WI38 (cell line): ENCODE measurements around the gene TTLL11.

ENCODE experiments used
- H3K4me3 ChIP-seq: 2 replicates; pipeline ENCODE4 v1.5.1; 2011; ENCODE audit warnings: low read depth, mild to moderate bottlenecking, control low read depth, low read length
- TF ChIP-seq, protein P1 (sequence below): IDR thresholded peaks from 2 replicates; pipeline ENCODE4 v1.5.1; 2012; ENCODE audit warnings: low read depth, mild to moderate bottlenecking, control low read depth, low read length

TTLL11 gene

DNA sequence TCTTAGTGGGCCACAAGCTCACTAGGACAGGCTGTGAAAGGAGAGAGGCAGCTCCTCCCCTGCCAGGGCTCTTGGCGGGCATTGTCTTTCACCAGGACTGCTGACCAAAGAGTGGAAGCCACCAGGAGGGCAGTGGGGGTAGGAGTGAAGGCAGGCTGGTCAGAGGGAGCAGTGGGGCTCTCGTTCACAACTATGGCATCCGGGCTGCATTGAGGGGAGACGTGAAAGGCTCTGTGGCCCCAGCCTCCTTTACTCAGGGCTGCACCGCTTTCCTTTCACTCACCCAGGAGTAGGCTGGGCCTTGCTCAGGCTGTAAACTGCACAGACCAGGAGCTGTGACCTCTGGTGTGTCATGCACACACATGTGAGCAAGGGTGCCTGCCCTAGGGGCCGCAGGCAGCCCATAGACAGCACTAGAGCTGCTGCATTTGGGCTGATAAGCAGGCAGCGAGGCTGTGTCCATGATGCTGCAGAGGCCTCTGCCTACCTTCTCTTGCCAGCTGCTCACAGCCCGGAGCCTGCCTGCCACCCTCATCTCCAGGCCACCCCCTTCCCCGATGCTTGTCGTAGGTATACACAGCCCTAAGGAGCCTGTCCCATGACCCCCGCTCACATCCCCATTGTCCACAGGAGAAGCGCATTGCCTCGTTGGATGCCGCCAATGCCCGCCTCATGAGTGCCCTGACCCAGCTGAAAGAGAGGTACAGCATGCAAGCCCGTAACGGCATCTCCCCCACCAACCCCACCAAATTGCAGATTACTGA, 311.2 kb downstream of the TTLL11 start:
- TF ChIP-seq, protein P1, sequence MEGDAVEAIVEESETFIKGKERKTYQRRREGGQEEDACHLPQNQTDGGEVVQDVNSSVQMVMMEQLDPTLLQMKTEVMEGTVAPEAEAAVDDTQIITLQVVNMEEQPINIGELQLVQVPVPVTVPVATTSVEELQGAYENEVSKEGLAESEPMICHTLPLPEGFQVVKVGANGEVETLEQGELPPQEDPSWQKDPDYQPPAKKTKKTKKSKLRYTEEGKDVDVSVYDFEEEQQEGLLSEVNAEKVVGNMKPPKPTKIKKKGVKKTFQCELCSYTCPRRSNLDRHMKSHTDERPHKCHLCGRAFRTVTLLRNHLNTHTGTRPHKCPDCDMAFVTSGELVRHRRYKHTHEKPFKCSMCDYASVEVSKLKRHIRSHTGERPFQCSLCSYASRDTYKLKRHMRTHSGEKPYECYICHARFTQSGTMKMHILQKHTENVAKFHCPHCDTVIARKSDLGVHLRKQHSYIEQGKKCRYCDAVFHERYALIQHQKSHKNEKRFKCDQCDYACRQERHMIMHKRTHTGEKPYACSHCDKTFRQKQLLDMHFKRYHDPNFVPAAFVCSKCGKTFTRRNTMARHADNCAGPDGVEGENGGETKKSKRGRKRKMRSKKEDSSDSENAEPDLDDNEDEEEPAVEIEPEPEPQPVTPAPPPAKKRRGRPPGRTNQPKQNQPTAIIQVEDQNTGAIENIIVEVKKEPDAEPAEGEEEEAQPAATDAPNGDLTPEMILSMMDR: no peak
- H3K4me3 ChIP-seq: no peak overlapping the region

DNA sequence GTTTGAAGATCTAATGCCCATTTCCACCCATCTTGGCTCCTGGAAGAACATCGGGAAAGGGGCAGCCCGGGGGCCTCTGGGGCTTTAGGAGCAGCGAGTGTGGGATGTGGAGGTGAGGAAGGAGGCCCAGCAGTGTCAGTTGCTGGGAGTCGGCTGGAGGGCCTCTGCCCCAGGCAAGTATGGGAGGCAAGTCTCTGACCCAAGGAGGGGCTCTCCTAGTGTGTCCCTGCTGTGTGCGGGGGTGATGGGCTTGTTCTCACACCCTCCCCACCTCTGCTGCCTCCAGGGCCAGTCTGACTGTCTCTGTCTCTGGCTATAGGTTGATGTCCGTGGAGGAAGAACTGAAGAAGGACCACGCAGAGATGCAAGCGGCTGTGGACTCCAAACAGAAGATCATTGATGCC, 312.0 kb downstream of the TTLL11 start:
- TF ChIP-seq, protein P1: no peak
- H3K4me3 ChIP-seq: no peak overlapping the region

DNA sequence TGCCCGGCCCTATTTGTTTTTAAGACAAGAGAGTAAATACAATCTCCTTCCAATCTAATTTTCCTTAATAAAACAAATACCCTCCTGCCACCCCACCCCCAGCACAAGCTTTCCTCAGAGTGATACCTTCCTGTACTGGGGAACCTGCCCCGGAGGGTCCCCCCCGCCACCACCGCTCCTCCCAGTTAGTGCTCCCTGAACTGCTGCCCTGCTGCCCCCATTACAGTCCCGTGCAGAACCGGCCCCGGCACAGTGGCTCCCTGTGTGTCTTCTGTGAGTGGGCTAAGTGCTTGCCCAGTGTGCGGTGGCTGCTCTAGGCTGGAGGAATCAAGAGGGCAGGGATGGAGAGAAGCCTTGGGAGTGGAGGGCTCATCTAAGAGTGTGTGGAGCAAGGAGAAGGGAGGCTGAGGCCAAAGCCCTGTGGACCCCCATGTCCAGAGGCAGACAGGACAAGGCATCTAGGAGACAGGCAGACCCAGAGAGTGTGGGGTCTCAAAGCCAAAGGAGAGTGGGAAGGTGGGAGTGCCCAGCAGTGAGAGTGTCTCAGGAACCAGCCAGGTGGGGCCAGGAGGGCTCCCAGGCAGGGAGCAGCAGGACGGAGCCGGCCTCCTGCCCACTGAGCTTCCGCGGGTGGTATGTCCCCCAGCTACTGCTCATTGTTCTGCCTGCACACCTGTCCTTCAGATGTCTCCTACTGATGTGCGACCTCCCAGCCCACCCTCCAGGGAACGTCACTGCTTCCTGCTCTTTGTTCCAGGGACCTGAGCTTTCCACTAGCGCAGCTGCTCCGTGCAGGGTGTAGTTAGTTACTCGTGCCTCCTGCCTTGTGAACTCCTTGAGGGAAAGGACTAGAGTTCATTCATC, 312.7 kb downstream of the TTLL11 start:
- no peak overlapping the region for H3K4me3 ChIP-seq
- TF ChIP-seq, protein P1: no peak

DNA sequence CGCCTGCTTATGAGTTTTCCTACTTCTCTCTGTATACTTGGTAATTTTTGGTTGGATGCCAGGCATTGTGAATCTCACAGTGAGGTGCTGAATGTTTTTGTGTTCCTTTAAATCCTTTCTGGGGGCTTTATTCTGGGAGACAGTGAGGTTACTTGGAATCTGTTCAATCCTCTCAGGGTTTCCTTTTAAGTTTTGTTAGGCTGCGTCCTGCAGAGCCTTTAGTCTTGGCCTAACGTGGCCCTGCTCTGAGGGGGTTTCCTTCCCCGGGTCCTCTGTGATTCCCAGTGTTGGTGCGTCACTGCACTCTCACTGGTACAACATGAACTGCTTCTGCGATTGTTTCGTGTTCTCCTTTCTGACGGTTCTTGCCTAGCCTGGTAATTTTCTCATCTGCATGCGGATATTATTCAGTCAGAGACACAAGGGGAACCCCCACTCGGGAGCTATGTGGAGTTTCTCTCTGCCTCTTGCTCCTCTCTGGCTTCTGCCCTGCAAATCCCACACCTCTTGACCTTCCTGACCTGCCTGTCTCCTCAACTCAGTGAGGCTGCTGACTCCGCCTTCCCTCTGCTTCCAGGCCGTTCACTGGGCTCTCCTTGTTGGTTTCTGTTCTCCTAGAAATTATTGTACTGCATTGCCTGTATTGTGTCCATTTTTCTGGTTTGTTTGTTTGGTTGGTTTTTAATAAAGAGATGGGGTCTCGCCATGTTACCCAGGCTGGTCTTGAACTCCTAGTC, 313.6 kb downstream of the TTLL11 start:
- TF ChIP-seq, protein P1: no peak
- no peak overlapping the region for H3K4me3 ChIP-seq

DNA sequence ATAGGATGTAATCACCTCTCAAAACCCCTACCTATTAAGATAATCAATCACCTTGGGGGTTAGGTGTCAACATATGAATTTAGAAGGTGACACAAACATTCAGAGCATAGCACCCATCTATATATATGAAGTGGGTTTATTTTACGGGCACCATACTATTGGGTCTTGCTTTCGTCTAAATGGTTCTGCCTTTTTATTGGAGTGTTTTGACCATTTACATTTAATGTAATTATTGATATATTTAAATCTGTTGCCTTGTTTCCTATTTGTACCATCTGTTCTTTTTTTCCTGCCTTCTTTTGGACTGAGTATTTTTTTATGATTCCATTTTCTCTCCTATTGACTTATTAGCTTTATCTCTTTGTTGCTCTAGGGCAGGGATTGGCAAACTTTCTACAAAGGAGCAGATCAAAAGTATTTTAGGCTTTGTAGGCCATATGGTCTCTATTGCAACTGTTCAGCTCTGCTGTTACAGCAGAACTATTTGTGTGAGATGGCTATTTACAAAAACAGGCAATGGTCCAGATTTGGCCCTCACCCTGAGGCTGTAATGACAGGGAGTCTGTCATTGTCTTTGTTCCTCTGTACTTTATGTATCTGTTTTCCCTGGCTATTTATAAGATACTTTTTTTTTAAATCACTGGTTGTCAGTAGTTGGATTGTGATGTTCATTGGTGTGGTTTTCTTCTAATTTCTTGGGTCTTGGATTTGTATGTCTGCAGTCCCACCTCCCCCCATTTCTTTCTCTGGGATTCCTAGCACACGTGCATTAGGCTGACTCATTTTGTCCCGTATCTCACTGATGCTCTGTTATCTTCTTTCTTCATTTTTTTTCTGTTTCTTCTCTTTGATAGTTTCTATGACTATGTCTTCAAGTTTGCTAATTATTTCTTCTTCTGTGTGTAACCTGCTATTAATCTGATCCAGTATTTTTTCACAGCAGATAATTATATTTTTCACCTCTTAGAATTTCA, 314.6 kb downstream of the TTLL11 start:
- TF ChIP-seq, protein P1: no peak
- no peak overlapping the region for H3K4me3 ChIP-seq
